HL-60 (cell line): ENCODE measurements around the gene PIK3CD.
"Not testable (repeated sequence)": the region's sequence is repeated elsewhere in the genome, so short reads cannot be mapped to it uniquely, and the experiment has no call there.

ENCODE experiments used
- POLR2AphosphoS5 ChIP-seq: IDR thresholded peaks from 2 replicates; pipeline ENCODE4 v1.6.1; 2012; ENCODE audit warnings: low read depth
- SPI1 ChIP-seq: IDR thresholded peaks from 2 replicates; pipeline ENCODE4 v1.6.1; 2012; ENCODE audit warnings: low read depth, mild to moderate bottlenecking, borderline replicate concordance
- TF ChIP-seq, protein P1 (sequence below): IDR thresholded peaks from one replicate; pipeline ENCODE4 v1.5.1; 2011; ENCODE audit warnings: low read length, control low read depth, inconsistent platforms; ENCODE audit not compliant: insufficient read depth

DNA sequence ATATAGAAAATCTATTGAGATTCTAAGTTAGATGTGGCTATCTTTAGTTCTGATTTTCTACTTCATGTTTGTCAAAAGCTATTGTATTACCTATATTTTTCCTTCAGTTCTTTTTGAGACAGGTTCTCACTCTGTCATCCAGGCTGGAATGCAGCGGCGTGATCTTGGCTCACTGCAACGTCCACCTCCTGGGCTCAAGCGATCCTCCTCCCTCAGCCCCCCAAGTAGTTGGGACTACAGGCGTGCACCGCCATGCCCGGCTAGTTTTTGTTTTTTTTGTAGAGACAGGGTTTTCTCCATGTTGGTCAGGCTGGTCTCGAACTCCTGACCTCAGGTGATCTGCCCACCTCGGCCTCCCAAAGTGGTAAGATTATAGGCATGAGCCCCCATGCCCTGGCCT, 96.9 kb downstream of the PIK3CD start:
- TF ChIP-seq, protein P1, sequence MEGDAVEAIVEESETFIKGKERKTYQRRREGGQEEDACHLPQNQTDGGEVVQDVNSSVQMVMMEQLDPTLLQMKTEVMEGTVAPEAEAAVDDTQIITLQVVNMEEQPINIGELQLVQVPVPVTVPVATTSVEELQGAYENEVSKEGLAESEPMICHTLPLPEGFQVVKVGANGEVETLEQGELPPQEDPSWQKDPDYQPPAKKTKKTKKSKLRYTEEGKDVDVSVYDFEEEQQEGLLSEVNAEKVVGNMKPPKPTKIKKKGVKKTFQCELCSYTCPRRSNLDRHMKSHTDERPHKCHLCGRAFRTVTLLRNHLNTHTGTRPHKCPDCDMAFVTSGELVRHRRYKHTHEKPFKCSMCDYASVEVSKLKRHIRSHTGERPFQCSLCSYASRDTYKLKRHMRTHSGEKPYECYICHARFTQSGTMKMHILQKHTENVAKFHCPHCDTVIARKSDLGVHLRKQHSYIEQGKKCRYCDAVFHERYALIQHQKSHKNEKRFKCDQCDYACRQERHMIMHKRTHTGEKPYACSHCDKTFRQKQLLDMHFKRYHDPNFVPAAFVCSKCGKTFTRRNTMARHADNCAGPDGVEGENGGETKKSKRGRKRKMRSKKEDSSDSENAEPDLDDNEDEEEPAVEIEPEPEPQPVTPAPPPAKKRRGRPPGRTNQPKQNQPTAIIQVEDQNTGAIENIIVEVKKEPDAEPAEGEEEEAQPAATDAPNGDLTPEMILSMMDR, result not testable (repeated sequence)
- TF ChIP-seq SPI1, POLR2AphosphoS5: not testable (repeated sequence)
